ENCODE data around the gene RORB. TPM values are rescaled to one million over a fixed set of nuclear protein-coding genes. Genes with fewer than 3 reads are reported as not detected.

Gene RORB
- total RNA-seq, 2 donors from 2014 or later = 0.78 to 1.3 TPM

GRCh38 chr9:74711341-74711740 lies 214.2 kb downstream of the RORB start:
- DNase-seq = no peak
- no peak for ATAC-seq
- H3K27me3 ChIP-seq = no peaks in the 10 kb centered on the region
- WGBS, 2 donors = 42 to 68% methylated on average over 3 to 5 of the region's 5 CpGs
- H3K27ac ChIP-seq = no peak overlapping the region
- no peaks in the 10 kb centered on the region for H3K4me1 ChIP-seq
- intact Hi-C loops (cut with DNase I) = no loop called here
- TF ChIP-seq, protein P1, sequence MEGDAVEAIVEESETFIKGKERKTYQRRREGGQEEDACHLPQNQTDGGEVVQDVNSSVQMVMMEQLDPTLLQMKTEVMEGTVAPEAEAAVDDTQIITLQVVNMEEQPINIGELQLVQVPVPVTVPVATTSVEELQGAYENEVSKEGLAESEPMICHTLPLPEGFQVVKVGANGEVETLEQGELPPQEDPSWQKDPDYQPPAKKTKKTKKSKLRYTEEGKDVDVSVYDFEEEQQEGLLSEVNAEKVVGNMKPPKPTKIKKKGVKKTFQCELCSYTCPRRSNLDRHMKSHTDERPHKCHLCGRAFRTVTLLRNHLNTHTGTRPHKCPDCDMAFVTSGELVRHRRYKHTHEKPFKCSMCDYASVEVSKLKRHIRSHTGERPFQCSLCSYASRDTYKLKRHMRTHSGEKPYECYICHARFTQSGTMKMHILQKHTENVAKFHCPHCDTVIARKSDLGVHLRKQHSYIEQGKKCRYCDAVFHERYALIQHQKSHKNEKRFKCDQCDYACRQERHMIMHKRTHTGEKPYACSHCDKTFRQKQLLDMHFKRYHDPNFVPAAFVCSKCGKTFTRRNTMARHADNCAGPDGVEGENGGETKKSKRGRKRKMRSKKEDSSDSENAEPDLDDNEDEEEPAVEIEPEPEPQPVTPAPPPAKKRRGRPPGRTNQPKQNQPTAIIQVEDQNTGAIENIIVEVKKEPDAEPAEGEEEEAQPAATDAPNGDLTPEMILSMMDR (IDR thresholded peaks at IDR 0.05) = no peak
- no peak for TF ChIP-seq POLR2A (IDR thresholded peaks at IDR 0.05)
- no peaks in the 10 kb centered on the region for H3K36me3 ChIP-seq (replicated peaks in 1 of 2; ENCODE audit: insufficient read depth in 1 of 2, low read depth in 2 of 2)
- no peaks in the 10 kb centered on the region for H3K9me3 ChIP-seq
- no peak overlapping the region for H3K4me3 ChIP-seq

GRCh38 chr9:74718709-74719108 lies 221.6 kb downstream of the RORB start:
- Histone ChIP-seq H3K4me1 (no peaks in the 10 kb centered on the region), H3K36me3 (replicated peaks in 1 of 2; ENCODE audit: insufficient read depth in 1 of 2, low read depth in 2 of 2) (no peaks in the 10 kb centered on the region), H3K27me3 (no peaks in the 10 kb centered on the region), H3K4me3 (no peak overlapping the region), H3K27ac (no peak overlapping the region), H3K9me3 (no peaks in the 10 kb centered on the region)
- WGBS, 2 donors = 84 to 88% methylated on average over 2 of the region's 2 CpGs
- no peak for DNase-seq
- intact Hi-C loops (cut with DNase I) = no loop called here
- ATAC-seq = no peak
- no peak for TF ChIP-seq POLR2A (IDR thresholded peaks at IDR 0.05)

GRCh38 chr9:74719306-74719705 lies 222.2 kb downstream of the RORB start:
- no peaks in the 10 kb centered on the region for H3K27me3 ChIP-seq
- 50 to 65% methylated on average over 1 of the region's 1 CpG for WGBS, 2 donors
- no peak overlapping the region for H3K27ac ChIP-seq
- no peak overlapping the region for H3K4me3 ChIP-seq
- H3K9me3 ChIP-seq = no peaks in the 10 kb centered on the region
- intact Hi-C loops (cut with DNase I) = no loop called here
- H3K4me1 ChIP-seq = no peaks in the 10 kb centered on the region
- no peak for TF ChIP-seq POLR2A (IDR thresholded peaks at IDR 0.05)
- TF ChIP-seq, protein P1 (IDR thresholded peaks at IDR 0.05) = no peak
- DNase-seq (no peak), ATAC-seq (no peak)
- H3K36me3 ChIP-seq (replicated peaks in 1 of 2; ENCODE audit: insufficient read depth in 1 of 2, low read depth in 2 of 2) = no peaks in the 10 kb centered on the region

- H3K4me3 ChIP-seq = no peak overlapping the region
- no peaks in the 10 kb centered on the region for H3K9me3 ChIP-seq
- H3K27ac ChIP-seq = no peak overlapping the region
- ATAC-seq (no peak), DNase-seq (no peak)
- intact Hi-C loops (cut with DNase I) = no loop called here
- H3K36me3 ChIP-seq (replicated peaks in 1 of 2; ENCODE audit: insufficient read depth in 1 of 2, low read depth in 2 of 2) = no peaks in the 10 kb centered on the region
- 44 to 52% methylated on average over 5 of the region's 5 CpGs for WGBS, 2 donors
- no peaks in the 10 kb centered on the region for H3K4me1 ChIP-seq
- H3K27me3 ChIP-seq = no peaks in the 10 kb centered on the region
- TF ChIP-seq, protein P1 (IDR thresholded peaks at IDR 0.05) = no peak
- TF ChIP-seq POLR2A (IDR thresholded peaks at IDR 0.05) = no peak
These were observed 224.8 kb downstream of the RORB start for GRCh38 chr9:74721696-74722660.

DNA sequence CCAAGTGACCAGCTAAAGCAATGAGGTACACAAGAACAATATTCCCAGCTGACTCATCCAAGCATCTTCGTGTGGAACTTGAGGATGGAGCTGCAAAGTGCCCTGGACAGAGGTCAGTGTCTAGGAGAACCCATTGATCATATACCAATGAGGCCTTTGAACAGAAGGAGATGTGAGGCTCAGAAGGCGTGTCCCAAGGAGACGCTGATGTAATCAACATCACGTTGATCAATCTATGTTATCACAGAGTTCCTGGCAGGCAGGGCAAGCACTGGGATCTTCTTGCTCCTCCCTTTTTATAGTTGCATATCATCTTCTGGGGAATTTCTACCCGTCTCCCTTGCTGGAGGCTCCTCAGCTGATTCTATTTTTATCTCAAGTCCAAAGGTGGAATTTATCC lies 227.2 kb downstream of the RORB start:
- H3K4me1 ChIP-seq = no peaks in the 10 kb centered on the region
- no peaks in the 10 kb centered on the region for H3K36me3 ChIP-seq (replicated peaks in 1 of 2; ENCODE audit: insufficient read depth in 1 of 2, low read depth in 2 of 2)
- no peak for DNase-seq
- intact Hi-C loops (cut with DNase I) = no loop called here
- no peak for ATAC-seq
- 47 to 50% methylated on average over 5 of the region's 5 CpGs for WGBS, 2 donors
- no peak overlapping the region for H3K4me3 ChIP-seq
- H3K27ac ChIP-seq = no peak overlapping the region
- H3K27me3 ChIP-seq = no peaks in the 10 kb centered on the region
- TF ChIP-seq POLR2A (IDR thresholded peaks at IDR 0.05) = no peak
- TF ChIP-seq, protein P1 (IDR thresholded peaks at IDR 0.05) = no peak
- no peaks in the 10 kb centered on the region for H3K9me3 ChIP-seq

Measured in body of pancreas (tissue), 4 donors.